Measurements from ENCODE around the gene TMEM178B. TPM values are rescaled to one million over a fixed set of nuclear protein-coding genes. Genes with fewer than 3 reads are reported as not detected.

TMEM178B gene
- total and polyA plus RNA-seq, 2 of the 13 experiments (the other 11 are each of a cell fraction or from before 2014, with no cell fraction given) = 0.01 to 0.02 TPM

GRCh38 chr7:141118767-141119166, 44.9 kb downstream of the TMEM178B start:
- 56% methylated on average over 6 of the region's 6 CpGs for WGBS (ENCODE audit: low lambda C conversion rate)
- ATAC-seq (no peak), FAIRE-seq (no peak), DNase-seq (ENCODE audit: low spot score) (no peak)
- Histone ChIP-seq H3K4me3 (replicated peaks in 1 of 3; ENCODE audit: insufficient read depth in 1 of 3, low read depth in 2 of 3, low read length in 3 of 3) (no peak overlapping the region), H3K4me2 (ENCODE audit: low read depth, low read length) (no peak overlapping the region), H3K27ac (ENCODE audit: extremely low read length, insufficient read depth, low read length) (no peak overlapping the region), H3K36me3 (replicated peaks in 1 of 2; ENCODE audit: control insufficient read depth in 1 of 2, insufficient read depth in 2 of 2, low read length in 2 of 2) (no peaks in the 10 kb centered on the region), H2AFZ (ENCODE audit: low read length) (no peak overlapping the region), H3K4me1 (ENCODE audit: insufficient read depth, low read length) (no peaks in the 10 kb centered on the region), H3K79me2 (ENCODE audit: insufficient read depth, low read length) (no peaks in the 10 kb centered on the region), H3K27me3 (ENCODE audit: control insufficient read depth in 1 of 2, insufficient read depth in 2 of 2, low read length in 2 of 2) (no peaks in the 10 kb centered on the region), H3K9ac (ENCODE audit: insufficient read depth, low read depth, low read length) (no peak overlapping the region), H3K9me3 (ENCODE audit: low read length) (no peaks in the 10 kb centered on the region), H4K20me1 (ENCODE audit: insufficient read depth, low read length) (no peaks in the 10 kb centered on the region)
- BruUV-seq (replicated peaks) = no TSS peak
- in situ Hi-C loops (cut with HindIII; ENCODE audit: extremely low pct_ligation_motif_present, low pct_unique_long_range_greater_than_20kb) = no loop called here
- TF ChIP-seq MAFK (conservative IDR thresholded peaks at IDR 0.05 in 1 of 2, IDR thresholded peaks at IDR 0.05 in 1 of 2; ENCODE audit: low read length in 2 of 2) = peak; percentile 51 to 75; a peak in 3 of 4 replicates
- TF ChIP-seq CHD4 (IDR thresholded peaks at IDR 0.05; ENCODE audit: borderline replicate concordance, low read length) = no peak
- TF ChIP-seq ZNF20 (CRISPR knock-in tag; IDR thresholded peaks at IDR 0.05) = no peak
- 0 out of 2 replicates have a peak, but pooled peaks have one; percentile 48 for TF ChIP-seq MAFF (IDR thresholded peaks at IDR 0.05; ENCODE audit: low read depth, low read length)
- TF ChIP-seq BRD4 (CRISPR knock-in tag; IDR thresholded peaks at IDR 0.05) = no peak
- ChIA-PET CTCF (ENCODE audit: low intra/inter-chr PET ratio, low total read pairs) (no interaction called here), POLR2A (no interaction called here)
- intact Hi-C loops (cut with micrococcal nuclease; ENCODE audit: unreplicated experiment) = no loop called here

- WGBS (ENCODE audit: low lambda C conversion rate) = 12% methylated on average over 3 of the region's 4 CpGs
- Histone ChIP-seq H3K4me2 (ENCODE audit: low read depth, low read length) (no peak overlapping the region), H3K4me1 (ENCODE audit: insufficient read depth, low read length) (no peaks in the 10 kb centered on the region), H3K9me3 (ENCODE audit: low read length) (no peaks in the 10 kb centered on the region), H3K4me3 (replicated peaks in 1 of 3; ENCODE audit: insufficient read depth in 1 of 3, low read depth in 2 of 3, low read length in 3 of 3) (no peak overlapping the region), H2AFZ (ENCODE audit: low read length) (no peak overlapping the region), H4K20me1 (ENCODE audit: insufficient read depth, low read length) (no peaks in the 10 kb centered on the region), H3K27me3 (ENCODE audit: control insufficient read depth in 1 of 2, insufficient read depth in 2 of 2, low read length in 2 of 2) (no peaks in the 10 kb centered on the region), H3K36me3 (replicated peaks in 1 of 2; ENCODE audit: control insufficient read depth in 1 of 2, insufficient read depth in 2 of 2, low read length in 2 of 2) (no peaks in the 10 kb centered on the region), H3K27ac (ENCODE audit: extremely low read length, insufficient read depth, low read length) (no peak overlapping the region), H3K9ac (ENCODE audit: insufficient read depth, low read depth, low read length) (no peak overlapping the region), H3K79me2 (ENCODE audit: insufficient read depth, low read length) (no peaks in the 10 kb centered on the region)
- no peak for ATAC-seq
- POLR2A ChIA-PET = no interaction called here
- in situ Hi-C loops (cut with HindIII; ENCODE audit: extremely low pct_ligation_motif_present, low pct_unique_long_range_greater_than_20kb) = no loop called here
- no peak for DNase-seq (ENCODE audit: low spot score)
- BruUV-seq (replicated peaks) = no TSS peak
- FAIRE-seq = no peak
- CTCF ChIA-PET (ENCODE audit: low intra/inter-chr PET ratio, low total read pairs) = no interaction called here
- intact Hi-C loops (cut with micrococcal nuclease; ENCODE audit: unreplicated experiment) = no loop called here
- no peak for TF ChIP-seq PRDM15 (CRISPR knock-in tag; IDR thresholded peaks at IDR 0.05)
- TF ChIP-seq JUN (CRISPR knock-in tag; IDR thresholded peaks at IDR 0.05) = no peak
- no peak for TF ChIP-seq AKNA (CRISPR knock-in tag; IDR thresholded peaks at IDR 0.05; ENCODE audit: borderline replicate concordance)
- no peak for TF ChIP-seq BCL6 (CRISPR knock-in tag; IDR thresholded peaks at IDR 0.05)
Measured at GRCh38 chr7:141119187-141119586, 45.3 kb downstream of the TMEM178B start.

Data from HepG2 (cell line).